GM04503 (cell line): ENCODE measurements around the gene NAV2.

Source experiments
- DNase-seq: peaks from one replicate; pipeline ENCODE4 v3.0.0-alpha.2; 2012; ENCODE audit warnings: low read depth

NAV2 gene

DNA sequence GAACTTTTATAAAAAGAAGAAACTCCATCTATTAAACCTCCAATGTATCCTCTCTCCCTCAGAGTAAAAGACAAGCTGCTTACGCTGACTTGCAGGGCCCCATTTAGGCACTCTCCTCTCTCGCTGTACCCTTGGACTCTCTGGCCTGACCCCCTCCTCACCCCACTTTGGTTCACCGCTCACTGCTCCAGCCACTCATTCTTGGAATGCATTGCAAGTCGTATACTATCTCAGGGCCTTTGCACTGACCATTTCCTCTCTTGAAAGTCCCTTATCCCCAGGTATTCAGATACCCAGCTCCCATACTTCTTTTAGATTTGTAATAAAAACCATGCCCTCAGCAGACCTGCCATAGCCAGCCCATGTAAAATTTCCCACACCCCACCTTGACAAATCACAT, 308.1 kb downstream of the NAV2 start:
- DNase-seq, result no peak

DNA sequence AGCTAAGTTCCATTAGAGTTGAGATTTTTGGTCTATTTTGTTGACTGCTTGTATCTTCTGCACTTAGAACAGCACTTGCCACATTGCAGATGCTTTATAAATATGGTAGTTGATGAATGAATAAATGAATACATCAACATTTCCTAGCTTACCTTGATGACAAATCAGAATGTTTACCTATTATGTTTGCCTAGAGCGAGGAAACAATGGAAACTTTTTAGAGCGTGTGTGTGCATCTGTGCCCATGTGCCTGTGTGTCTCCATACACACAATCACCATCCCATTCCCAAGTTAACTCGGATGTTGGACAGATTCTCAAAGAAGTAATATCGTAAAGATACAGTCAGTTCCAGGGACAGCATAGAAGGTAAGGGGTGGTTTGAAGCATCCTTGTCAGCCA, 308.6 kb downstream of the NAV2 start:
- DNase-seq, result no peak

DNA sequence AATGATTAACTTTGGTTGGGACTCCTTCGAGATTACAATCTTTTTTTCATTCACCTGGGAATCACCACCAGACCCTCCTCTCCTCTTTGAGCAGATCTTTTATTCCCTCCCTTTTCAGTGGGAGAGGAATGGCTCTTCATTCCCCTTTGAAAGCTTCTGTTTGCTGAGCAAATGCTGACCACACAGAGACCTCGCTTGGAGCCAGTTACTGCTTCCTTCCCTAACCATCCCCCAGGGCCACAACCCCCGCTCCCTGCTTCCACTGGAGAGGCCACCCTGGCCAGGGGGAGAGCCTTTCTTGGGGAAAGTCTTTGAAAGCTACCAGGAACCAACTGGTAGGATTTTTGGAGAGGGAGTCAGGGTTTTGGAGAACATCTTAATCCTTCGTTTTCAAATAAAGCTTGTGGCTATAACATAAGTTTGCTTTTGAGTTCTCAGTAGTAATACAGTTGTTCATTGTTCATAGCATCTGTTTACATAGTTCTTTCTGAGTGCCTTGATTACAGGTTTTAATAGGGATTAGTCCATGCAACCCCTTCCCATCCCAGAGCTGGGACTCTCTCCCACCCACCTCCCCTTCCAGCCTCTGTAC, 309.2 kb downstream of the NAV2 start:
- DNase-seq, result no peak

DNA sequence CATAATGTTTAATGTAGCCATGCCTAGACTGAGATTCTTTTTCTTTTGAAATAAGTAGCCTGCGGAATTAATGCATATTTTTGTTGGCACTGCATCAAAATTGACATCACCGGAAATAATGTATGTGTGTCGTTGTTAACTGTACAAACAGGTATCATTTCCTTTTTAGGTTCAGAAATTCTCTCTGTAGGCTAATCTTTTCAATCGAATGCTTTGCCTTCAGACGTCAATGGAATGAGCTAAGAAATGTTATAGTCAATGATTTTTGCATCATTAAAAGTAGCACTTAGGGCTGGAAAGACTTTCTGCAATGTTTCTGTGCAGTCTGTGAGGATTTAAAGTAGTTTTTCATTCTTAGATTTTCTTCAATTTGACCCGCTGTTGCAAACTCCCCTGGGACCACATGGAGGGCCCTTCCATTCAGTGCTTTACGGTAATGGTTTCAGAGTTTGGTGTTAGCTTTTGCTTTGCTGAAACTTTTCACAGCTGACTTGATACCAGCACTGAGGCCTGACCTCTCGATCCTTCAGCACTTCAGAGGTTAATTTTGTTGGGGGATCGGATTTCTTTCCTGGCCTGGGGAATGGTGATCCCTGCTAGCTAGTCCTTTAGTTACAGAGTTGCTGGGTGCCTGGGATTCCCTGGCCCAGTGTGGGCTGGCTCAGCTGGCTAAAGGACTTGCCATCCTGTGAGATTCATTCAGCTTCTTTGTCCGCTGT, 309.9 kb downstream of the NAV2 start:
- DNase-seq, result no peak

DNA sequence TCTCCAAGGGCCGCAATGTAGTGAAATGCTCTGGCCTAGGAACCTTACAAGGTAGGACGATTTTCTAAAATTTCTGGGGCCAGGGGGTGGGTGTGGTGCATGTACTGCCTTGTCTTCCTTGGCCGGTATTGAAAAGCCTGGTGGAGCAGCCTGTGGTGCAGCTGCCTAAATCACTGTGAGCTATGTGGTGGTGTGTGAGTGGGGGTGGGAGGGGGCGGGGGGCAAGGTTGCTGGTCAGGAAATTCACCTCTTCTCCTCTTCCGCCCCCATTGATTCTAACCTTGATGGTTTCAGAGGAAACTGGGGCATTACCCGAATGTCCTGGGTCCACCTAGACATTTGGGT, 310.4 kb downstream of the NAV2 start:
- DNase-seq, result no peak

DNA sequence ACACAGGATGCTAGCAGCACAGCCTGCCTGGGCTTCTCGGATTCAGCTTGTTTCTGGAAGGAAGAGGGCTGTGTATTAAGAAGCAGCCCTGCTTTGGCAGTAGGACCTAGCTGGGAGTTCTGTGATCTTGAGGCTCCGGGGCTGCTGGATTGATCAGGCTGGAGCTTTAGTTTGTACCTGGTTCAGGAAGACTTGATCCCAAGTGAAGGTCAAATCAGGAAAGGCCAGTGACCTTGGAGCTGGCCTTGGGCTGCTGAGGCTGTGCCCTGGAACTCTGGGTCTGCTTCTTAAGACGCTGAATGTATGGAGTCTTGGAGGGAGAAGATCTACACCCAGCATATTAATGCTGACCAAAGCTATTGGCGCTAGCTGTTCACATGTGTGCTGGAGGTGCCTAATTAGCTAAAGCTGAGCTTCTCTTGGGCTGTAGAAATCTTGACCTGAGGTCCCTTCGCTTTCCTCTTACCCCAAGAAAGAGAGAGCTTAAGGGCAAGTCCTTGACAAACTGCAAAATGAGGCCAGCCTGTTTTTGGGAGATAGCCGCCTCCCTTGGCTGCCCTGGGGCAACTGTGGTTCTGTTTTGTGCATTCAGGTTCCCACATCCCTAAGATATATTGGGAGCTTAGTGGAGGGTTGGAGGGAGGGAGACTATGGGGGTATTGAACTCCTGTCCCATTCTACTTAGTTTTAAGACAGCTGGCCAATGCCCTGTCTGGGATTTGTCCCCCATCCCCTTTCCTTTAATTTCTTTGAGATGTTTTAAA, 311.7 kb downstream of the NAV2 start:
- no peak for DNase-seq

DNA sequence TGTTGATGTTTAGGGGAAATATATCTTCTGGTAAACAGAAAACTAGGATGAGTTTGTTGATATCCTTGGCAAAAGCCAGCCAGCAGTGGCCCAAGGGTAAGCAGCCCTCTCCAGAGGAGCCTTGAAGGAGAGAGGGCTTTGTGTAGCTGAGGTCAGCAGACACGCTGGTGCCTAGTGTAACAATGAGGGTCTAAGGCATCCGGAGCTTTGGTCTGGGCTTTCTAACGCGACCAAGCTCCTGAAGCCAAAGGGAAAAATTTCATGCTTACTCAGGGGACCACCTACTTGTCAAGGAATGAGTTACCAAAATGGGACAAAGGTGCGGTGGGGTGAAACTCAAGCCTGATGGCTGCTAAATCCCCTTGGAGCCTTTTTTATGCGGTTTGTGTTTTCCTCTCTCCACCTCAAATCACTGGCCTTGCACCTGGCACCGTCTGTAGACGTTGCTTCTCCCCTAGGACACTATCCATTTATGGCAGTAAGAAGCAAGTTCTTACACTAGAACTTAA, 312.7 kb downstream of the NAV2 start:
- DNase-seq, result no peak

DNA sequence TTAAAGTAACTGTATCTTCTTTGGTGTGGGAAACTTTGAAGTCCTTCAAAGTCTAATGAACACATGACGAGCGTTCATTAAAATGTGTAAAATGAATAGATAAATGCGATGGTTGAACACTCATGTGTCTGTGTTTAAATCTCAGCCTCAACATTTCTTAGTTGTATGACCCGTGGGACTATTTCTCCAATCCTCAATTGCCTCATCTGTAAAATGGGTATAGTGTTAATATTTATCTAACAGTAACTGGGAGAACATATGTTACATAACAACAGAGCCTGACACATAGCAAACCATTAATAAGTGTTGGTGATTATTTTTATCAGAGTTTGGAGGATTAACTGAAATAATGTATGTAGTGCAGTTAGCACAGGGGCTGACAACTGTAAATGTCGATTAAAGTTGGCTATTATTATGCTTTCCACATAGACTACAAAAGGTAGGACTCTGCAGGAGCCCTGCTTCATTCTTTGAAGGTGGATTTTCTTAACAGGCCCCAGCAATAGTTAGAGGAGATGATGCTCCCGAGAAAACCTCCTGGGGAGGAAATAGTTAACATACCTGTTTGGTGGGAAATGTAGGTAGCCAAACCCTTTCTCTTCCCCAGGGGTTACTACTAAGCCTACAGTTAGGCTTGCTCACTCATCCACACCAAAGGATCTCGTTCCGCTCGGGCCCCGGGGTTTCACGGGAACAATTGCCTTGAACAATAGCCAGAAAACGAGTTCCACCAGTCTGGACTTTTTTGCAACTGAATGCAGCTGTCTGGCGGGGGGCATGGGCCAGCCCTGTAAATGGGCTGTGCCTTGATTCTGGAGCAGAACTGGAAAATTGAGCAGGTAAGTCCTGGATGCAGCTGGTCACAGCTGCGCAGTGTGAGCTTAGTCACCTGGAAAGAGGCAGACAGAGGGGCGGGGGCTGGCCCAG, 314.3 kb downstream of the NAV2 start:
- no peak for DNase-seq

DNA sequence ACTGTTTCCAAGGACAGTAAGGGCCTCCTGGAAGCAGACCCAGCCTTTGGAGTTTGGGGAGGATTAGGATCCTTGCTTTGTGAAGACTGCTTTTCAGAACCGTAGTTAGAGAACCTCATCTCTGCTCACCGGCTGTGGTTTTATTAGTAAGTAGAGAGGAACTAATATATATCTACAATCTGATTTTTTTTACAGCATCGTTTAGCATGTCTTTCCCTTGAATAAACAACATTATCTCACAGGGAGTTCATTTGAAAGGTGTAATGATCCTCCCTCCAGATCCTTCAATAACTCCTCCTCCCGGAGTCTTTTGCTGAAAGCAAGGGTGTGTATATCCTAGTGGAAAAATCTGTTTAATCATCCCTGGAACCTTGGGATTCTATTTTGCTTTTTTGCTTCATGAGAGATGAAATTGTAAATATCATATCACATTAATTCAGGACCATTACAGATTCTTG, 314.9 kb downstream of the NAV2 start:
- DNase-seq, result no peak

DNA sequence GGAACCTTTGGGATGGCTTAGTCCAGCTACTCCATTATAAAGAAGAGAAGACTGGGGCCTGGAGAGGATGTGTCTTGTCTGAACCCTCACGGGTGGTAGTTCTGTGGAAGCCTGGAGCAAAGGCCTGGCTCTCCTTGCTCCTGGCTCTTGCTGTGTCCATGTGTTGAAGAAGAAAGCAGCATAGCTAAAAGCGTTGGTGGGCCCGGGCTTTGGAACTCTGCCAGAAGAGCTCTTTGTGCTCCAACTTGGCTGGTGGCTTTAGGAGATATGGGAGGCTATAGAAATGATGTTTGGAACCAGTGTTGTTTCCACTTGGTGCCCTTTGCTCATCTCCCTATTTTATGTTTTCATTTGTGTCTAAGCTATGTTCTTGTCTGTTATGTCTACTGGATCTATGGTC, 316.6 kb downstream of the NAV2 start:
- no peak for DNase-seq

DNA sequence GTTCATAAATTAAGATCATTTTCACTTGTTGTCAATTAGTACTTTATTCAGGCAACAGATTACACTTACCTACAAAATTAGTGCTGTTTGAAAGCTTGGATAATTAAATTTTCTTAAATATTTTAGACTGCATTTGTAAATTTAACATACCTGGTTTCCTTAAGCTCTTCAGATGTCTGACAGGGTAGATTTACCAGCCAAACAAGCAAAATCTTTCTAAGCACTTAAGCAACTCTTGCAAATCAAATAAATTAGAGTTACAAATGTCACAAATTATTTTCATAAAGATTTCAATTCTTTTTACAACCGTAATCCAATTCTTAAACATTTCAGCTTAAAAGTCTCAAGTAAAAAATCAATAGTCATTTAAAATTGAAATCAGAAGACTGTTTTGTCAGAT, 317.8 kb downstream of the NAV2 start:
- DNase-seq, result no peak

DNA sequence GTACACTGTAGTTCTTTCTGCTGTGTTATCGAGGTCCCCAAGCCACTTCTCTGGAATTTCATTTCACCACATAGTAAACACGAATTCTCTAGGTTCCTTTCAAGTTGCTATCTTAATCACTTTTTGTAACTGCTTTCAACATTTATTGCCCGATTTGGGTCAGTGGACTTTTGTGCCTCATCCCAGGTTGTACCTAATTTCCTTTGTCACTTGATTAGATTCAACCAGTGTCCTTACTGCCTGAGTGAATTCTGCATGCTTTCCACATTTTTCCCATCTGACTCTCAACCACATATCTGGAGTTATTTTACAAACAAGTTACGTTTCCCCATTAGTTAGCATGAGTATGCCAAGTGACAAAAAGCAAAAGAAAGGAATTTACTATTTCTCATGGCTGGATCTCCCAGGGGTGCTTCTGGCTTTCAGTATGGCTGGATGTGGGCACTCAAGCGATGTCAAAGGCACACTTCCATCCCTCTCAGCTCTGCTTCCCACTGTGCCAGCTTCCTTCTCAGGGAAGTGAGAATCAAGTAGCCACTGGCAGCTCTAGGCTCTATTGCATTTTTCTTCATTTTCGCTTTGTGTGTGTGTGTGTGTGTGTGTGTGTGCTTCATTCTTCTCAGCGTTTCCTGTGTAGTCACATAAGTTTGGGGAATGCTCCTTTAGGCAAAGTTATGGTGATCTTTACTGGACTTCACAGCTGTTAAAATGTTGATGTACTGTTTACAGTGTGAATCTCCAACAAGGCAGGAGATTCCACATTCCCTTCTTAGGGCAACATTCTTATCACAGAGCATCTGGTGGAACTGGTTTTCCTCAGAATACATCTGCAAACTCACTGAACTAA, 318.7 kb downstream of the NAV2 start:
- peak; percentile 98 for DNase-seq

DNA sequence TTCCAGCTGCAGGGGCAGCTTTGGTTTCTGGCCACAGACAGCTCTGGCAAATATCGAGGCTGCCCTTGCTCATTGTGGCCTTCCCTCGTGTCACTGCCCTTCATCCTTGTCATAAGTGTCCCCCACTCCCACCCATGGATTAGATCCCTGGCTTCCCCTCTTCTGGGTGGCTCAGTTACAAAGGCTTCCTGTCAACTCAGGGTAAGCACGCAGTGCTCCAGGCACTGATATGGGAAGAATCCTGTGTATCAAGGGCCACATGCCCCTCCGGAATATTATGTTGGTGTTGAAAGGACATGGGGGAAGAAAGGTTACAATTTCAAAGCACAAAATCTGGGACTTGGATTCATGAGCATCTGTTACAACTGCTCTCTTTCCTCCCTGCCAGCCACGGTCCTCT, 319.5 kb downstream of the NAV2 start:
- DNase-seq, result no peak

DNA sequence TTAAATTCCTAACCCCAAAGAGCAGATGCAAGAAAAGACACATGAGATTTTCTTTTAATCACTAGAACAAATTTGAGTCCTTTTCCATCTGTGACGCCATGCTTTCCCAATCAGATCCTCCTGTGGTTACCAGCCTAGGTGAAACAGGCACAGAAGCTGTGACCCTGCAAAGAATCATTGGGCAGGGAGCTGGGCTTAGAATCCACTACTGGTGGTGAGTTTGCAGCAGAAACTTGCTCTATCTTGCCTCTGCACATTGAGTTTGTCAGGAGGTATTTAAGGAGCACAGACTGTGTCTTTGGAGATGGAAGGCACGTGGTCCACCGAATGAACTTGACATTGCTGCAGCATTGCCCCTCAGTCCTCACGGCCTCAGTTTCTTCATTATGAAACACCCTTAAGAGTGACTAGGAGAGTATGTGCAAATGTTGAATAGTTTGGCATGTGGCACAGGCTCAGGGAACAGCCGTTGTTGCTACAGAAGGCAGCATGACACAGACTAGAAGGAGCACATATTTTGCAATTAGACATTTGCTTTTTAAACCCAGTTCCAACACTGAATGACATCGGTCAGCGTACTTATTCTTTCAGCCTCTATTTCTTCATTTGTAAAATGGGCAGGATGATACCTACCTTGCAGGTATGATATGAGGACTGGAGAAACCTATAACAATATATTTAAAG, 320.1 kb downstream of the NAV2 start:
- no peak for DNase-seq

DNA sequence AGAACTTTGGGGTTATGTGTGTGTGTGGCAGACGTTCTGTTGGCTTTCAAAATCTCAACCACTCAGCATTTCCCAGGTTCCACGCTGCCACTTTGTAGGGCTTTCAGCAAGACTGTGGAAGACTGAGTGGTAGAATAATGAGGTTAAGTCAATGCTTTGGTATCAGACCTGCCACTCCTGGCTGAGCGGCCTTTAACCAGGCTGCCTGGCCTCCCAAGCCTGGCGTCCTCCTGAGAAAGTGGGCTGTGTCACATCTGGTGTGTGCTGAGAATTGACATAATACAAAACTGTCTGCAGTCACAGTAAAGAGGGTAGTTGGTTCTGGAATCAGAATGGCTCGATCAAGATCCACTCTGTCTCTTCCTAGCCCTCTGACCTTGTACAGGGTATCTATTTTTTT, 321.2 kb downstream of the NAV2 start:
- DNase-seq, result no peak

DNA sequence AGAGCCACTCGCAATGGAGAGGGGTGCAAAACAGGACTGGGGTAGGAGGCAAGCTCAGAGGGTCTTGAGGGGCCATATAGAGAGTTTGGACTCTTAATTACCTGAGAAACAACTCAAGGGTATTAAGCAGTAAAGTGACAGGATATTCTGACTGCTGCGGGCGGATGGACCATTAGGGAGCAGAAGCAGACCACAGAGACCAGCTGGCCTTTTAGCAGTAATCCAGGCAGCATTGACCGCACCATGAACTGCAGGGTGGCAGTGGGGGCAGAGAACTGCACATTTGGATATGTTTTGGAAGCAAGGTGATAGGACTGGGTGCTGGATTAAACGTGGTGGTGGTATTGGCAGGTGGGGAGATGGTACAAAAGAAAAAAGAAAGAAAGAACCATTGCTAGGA, 322.3 kb downstream of the NAV2 start:
- no peak for DNase-seq

DNA sequence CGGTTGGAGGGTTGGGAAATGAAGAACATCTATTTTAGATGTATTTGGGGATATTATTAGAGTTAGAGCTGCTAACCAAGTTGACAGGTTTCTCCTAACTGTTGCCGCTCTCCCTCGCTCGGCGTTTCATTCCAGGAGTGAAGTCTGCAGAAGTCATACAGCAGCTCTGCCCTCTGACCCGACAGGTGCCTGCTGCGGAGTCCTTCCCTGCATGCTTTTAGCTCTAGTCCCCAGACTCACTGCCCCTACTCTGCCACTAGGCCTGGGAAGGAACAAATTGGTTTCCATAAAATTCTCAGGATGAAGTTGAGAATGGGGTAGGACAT, 322.7 kb downstream of the NAV2 start:
- DNase-seq, result no peak

DNA sequence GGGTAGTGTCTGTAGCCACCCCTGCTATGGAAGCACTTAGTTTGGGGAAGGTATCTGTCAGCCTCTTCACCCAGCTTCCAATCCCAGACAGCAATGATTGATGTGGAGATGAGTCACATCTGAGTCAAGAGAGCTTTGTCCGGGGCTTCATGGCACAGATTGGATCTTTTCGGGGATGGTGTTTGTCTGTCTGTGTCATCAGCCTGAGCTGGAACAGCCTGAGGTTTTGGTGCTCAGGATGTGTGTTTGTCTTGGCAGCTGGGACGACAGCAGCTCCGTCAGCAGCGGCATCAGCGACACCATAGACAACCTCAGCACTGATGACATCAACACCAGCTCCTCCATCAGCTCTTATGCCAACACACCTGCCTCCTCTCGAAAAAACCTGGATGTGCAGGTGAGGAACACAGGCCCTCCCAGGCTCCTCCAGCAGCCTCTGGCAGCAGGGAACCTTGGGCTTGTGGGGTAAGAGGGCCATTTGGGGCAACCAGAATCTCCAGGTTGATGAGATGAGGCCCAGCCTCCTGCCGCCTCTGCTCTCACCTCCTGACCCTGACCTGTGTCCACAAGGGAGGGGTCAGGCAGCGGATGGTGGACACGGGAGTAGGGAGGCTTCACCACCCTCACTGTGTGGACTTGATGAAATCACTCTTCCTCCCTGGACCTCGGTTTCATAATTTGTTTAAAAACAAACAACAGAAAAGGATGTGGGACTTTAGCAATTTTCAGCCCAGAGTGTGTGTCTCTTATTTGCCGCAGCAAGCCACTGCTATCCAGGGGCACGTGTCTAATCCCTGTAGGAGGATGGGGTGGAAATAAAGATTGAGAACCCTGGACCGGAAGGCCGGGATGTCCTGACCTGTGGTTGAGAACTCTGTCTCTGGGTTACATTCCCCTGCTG, 323.3 kb downstream of the NAV2 start:
- DNase-seq, result peak; percentile 86

DNA sequence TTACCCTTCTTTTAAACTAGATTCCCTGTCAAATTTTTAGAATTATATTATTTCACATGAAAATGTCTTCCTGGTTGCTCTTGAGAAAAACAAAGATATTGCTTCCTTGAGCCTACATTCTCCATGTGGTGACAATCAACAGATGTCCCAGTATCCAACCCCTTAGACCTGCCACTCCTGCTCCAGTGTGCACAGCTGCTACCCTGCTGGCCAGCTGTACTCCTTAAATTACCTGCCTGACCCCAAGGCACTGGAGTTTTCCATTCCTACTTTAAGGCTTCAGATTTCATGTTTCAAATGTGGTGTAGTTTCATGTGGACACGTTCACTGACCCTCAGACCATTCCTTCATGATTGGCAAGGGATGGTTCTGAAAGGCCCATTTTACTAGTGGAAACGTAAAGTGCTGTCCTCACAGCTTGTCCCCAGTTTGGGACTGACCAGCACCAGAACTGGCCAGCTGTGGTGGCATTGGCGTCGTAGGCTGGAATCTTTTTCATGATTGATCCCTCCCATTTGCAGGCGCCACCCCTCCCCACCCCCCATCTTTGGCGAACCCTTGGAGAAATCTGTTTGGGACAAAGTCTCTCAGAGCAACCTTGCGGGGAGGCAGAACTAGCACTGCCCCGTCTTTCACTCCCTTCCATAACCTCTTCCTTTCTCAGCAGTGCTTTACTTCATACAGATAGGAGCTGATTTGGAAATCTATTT, 324.1 kb downstream of the NAV2 start:
- no peak for DNase-seq
